IPS-18c (cell line): Measurements from ENCODE around the gene PI4KA.
"Not testable (repeated sequence)": the region's sequence is repeated elsewhere in the genome, so short reads cannot be mapped to it uniquely, and the experiment has no call there.

Source experiments
- H3K4me3 ChIP-seq: 2 replicates; pipeline ENCODE4 v1.7.0; 2013; ENCODE audit warnings: low read depth, mild to moderate bottlenecking, low read length, moderate library complexity; ENCODE audit not compliant: insufficient read depth
- H3K9me3 ChIP-seq: one replicate; pipeline ENCODE4 v1.6.1; 2013; ENCODE audit warnings: mild to moderate bottlenecking, low read length, moderate library complexity; ENCODE audit not compliant: control insufficient read depth, insufficient read depth

The PI4KA gene

GRCh38 chr22:20663137-20663828 is 195.3 kb downstream of the PI4KA start:
- no peak overlapping the region for H3K4me3 ChIP-seq

GRCh38 chr22:20662524-20663036 is 196.0 kb downstream of the PI4KA start:
- H3K9me3 ChIP-seq, H3K4me3 ChIP-seq: not testable (repeated sequence)

More at GRCh38 chr22:20663137-20663828, 195.3 kb downstream of the PI4KA start:
- H3K9me3 ChIP-seq = peaks cover 2% of the 10 kb centered on the region

GRCh38 chr22:20661473-20661872 is 197.1 kb downstream of the PI4KA start:
- no peak overlapping the region for H3K4me3 ChIP-seq
- H3K9me3 ChIP-seq = peaks cover 2% of the 10 kb centered on the region

GRCh38 chr22:20660441-20661054 is 198.1 kb downstream of the PI4KA start:
- Histone ChIP-seq H3K4me3 (no peak overlapping the region), H3K9me3 (peaks cover 2% of the 10 kb centered on the region)

- Histone ChIP-seq H3K4me3 (no peak overlapping the region), H3K9me3 (peaks cover 2% of the 10 kb centered on the region)
These were observed 198.7 kb downstream of the PI4KA start for GRCh38 chr22:20659920-20660319.

- Histone ChIP-seq H3K4me3 (no peak overlapping the region), H3K9me3 (peaks cover 2% of the 10 kb centered on the region)
These were observed 199.4 kb downstream of the PI4KA start for GRCh38 chr22:20659258-20659657.

GRCh38 chr22:20658433-20659222 is 200.0 kb downstream of the PI4KA start:
- no peak overlapping the region for H3K4me3 ChIP-seq
- no peaks in the 10 kb centered on the region for H3K9me3 ChIP-seq

- Histone ChIP-seq H3K4me3 (no peak overlapping the region), H3K9me3 (no peaks in the 10 kb centered on the region)
These were observed 200.6 kb downstream of the PI4KA start for GRCh38 chr22:20657963-20658362.
